IMR-90 (cell line): Measurements from ENCODE around the gene EPSTI1. TPM values are rescaled to one million over a fixed set of nuclear protein-coding genes. Genes with fewer than 3 reads are reported as not detected.

Experiments used
- ATAC-seq: fragments of 200-7000 bp; cut with Tn5 transposase; 2 replicates; pipeline ENCODE4 v1.9.1; 2020; ENCODE audit warnings: low read depth, mild to moderate bottlenecking, moderate library complexity
- BruUV-seq: library from RNA; stranded (reverse); fragments of 400-500 nt; replicated peaks from 2 replicates; lab custom pipeline; 2021; lab: Mats Ljungman, UMichigan
- CTCF ChIA-PET: fragments of 300-600 bp; formaldehyde crosslinking; extraction: SDS; loops from one replicate; lab custom pipeline; 2021; ENCODE audit warnings: antibody characterized with exemption; lab: Yijun Ruan, JAX
- POLR2A ChIA-PET: fragments of 300-600 bp; sonication (Branson Sonifier 250); formaldehyde crosslinking; loops from one replicate; lab custom pipeline; 2022; ENCODE audit warnings: antibody characterized with exemption; ENCODE audit not compliant: unreplicated experiment; lab: Charles Lee
- DNase-seq: peaks from one replicate; pipeline ENCODE4 v3.0.0; 2013
- H2AFZ ChIP-seq: replicated peaks from 2 replicates; pipeline ENCODE3; 2013; ENCODE audit warnings: low read length, mild to moderate bottlenecking; ENCODE audit not compliant: poor library complexity
- H2AK5ac ChIP-seq: 2 replicates; pipeline ENCODE4 v1.6.1; 2013; ENCODE audit warnings: low read depth, low read length, inconsistent platforms
- H2AK9ac ChIP-seq: replicated peaks from 2 replicates; pipeline ENCODE3; 2013; ENCODE audit warnings: mild to moderate bottlenecking, low read depth, low read length, moderate library complexity; ENCODE audit not compliant: poor library complexity
- H2BK120ac ChIP-seq: 2 replicates; pipeline ENCODE4 v1.6.1; 2013; ENCODE audit warnings: low read depth, low read length, inconsistent platforms
- H2BK15ac ChIP-seq: 3 replicates; pipeline ENCODE4 v1.6.1; 2013; ENCODE audit warnings: low read depth, low read length, inconsistent platforms
- H2BK20ac ChIP-seq: 2 replicates; pipeline ENCODE4 v1.6.1; 2013; ENCODE audit warnings: low read depth, mild to moderate bottlenecking, inconsistent platforms, low read length, moderate library complexity
- H2BK5ac ChIP-seq: 2 replicates; pipeline ENCODE4 v1.6.1; 2013; ENCODE audit warnings: mild to moderate bottlenecking, low read depth, low read length, inconsistent platforms; ENCODE audit not compliant: poor library complexity, severe bottlenecking
- H3K14ac ChIP-seq: replicated peaks from 2 replicates; pipeline ENCODE4 v1.6.1; 2013; ENCODE audit warnings: low read depth, low read length, inconsistent platforms
- H3K18ac ChIP-seq: 2 replicates; pipeline ENCODE4 v1.6.1; 2013; ENCODE audit warnings: low read depth, low read length, control low read depth
- H3K23ac ChIP-seq: 2 replicates; pipeline ENCODE4 v1.6.1; 2013; ENCODE audit warnings: low read depth, low read length, inconsistent platforms
- H3K27ac ChIP-seq: 2 replicates; pipeline ENCODE4 v1.5.1; 2013; ENCODE audit warnings: mild to moderate bottlenecking, control low read depth, low read length; ENCODE audit not compliant: insufficient read depth
- H3K27me3 ChIP-seq: 2 replicates; pipeline ENCODE4 v1.6.1; 2013; ENCODE audit warnings: low read length; ENCODE audit not compliant: control insufficient read depth, insufficient read depth
- H3K36me3 ChIP-seq: 2 replicates; pipeline ENCODE4 v1.6.1; 2013; ENCODE audit warnings: low read length, mixed read lengths; ENCODE audit not compliant: control insufficient read depth, insufficient read depth
- H3K4ac ChIP-seq: 2 replicates; pipeline ENCODE4 v1.6.1; 2013; ENCODE audit warnings: low read depth, low read length, inconsistent platforms
- H3K4me1 ChIP-seq: 2 replicates; pipeline ENCODE4 v1.6.1; 2013; ENCODE audit warnings: low read length, mixed read lengths; ENCODE audit not compliant: control insufficient read depth, insufficient read depth
- H3K4me2 ChIP-seq: 2 replicates; pipeline ENCODE4 v1.6.1; 2013; ENCODE audit warnings: low read depth, mild to moderate bottlenecking, control low read depth, low read length, moderate library complexity
- H3K4me3 ChIP-seq: 2 replicates; pipeline ENCODE4 v1.5.1; 2013; ENCODE audit warnings: low read depth, mild to moderate bottlenecking, control low read depth, low read length, moderate library complexity; ENCODE audit not compliant: insufficient read depth
- H3K56ac ChIP-seq: 2 replicates; pipeline ENCODE4 v1.6.1; 2013; ENCODE audit warnings: low read length, inconsistent platforms; ENCODE audit not compliant: insufficient read depth; ENCODE audit errors: extremely low read depth
- H3K79me1 ChIP-seq, 2 experiments: 2 replicates each; pipeline ENCODE4 v1.6.1; 2013; ENCODE audit warnings: low read length in 2 of 2, inconsistent platforms in 1 of 2, low read depth in 1 of 2
- H3K9ac ChIP-seq: 2 replicates; pipeline ENCODE4 v1.6.1; 2013; ENCODE audit warnings: low read depth, low read length, control low read depth
- H3K9me1 ChIP-seq: 2 replicates; pipeline ENCODE4 v1.6.1; 2013; ENCODE audit warnings: low read length, inconsistent platforms; ENCODE audit not compliant: insufficient read depth
- H3K9me3 ChIP-seq: 2 replicates; pipeline ENCODE4 v1.6.1; 2013; ENCODE audit warnings: low read length; ENCODE audit not compliant: control insufficient read depth, insufficient read depth
- H4K20me1 ChIP-seq: 2 replicates; pipeline ENCODE4 v1.6.1; 2013; ENCODE audit warnings: low read length, inconsistent platforms; ENCODE audit not compliant: insufficient read depth
- H4K5ac ChIP-seq: 2 replicates; pipeline ENCODE4 v1.6.1; 2013; ENCODE audit warnings: mild to moderate bottlenecking, low read depth, low read length, control low read depth
- H4K8ac ChIP-seq, 2 experiments: 2 replicates each; pipeline ENCODE4 v1.6.1; 2013; ENCODE audit warnings: low read depth in 2 of 2, low read length in 2 of 2, control low read depth in 1 of 2, inconsistent platforms in 1 of 2
- H4K91ac ChIP-seq: 2 replicates; pipeline ENCODE4 v1.6.1; 2013; ENCODE audit warnings: low read depth, low read length, inconsistent platforms; ENCODE audit not compliant: insufficient read depth
- BHLHE40 ChIP-seq: fragments of 150-350 bp; IDR thresholded peaks from 2 replicates; pipeline ENCODE4 v1.6.1; 2016; ENCODE audit warnings: mild to moderate bottlenecking, low read depth, low read length
- CTCF ChIP-seq: conservative IDR thresholded peaks from 2 replicates; pipeline ENCODE4 v1.5.1; 2012; ENCODE audit warnings: mild to moderate bottlenecking, low read depth, low read length, improper control_type of control experiment
- MAZ ChIP-seq: IDR thresholded peaks from 2 replicates; pipeline ENCODE4 v1.6.1; 2012; ENCODE audit warnings: low read depth, mild to moderate bottlenecking, low read length, improper control_type of control experiment, moderate library complexity, borderline replicate concordance
- POLR2A ChIP-seq: IDR thresholded peaks from 2 replicates; pipeline ENCODE4 v1.6.1; 2012; ENCODE audit warnings: mild to moderate bottlenecking, low read depth, low read length
- RFX5 ChIP-seq: IDR thresholded peaks from 2 replicates; pipeline ENCODE4 v1.8.0; 2012; ENCODE audit warnings: low read depth, mild to moderate bottlenecking, low read length, moderate library complexity
- WGBS, 2 experiments: methylation state at CpG; one replicate each; pipeline versions ENCODE4 v1.1.5 to v1.1.7; 2013; ENCODE audit warnings: missing lambda C conversion rate in 2 of 2; ENCODE audit not compliant: insufficient read length in 1 of 2; ENCODE audit errors: extremely low coverage in 2 of 2; 5-methylcytosine and 5-hydroxymethylcytosine counted together
- dilution Hi-C: fragments of 300-500 bp; cut with HindIII; formaldehyde crosslinking; loops from one replicate; pipeline ENCODE4 v1.14.3; 2018; ENCODE audit warnings: low sequenced_read_pairs; ENCODE audit not compliant: unreplicated experiment
- in situ Hi-C: fragments of 300-500 bp; cut with MboI; formaldehyde crosslinking; loops from 3 replicates; pipeline ENCODE4 v1.14.3; 2019; ENCODE audit warnings: low sequenced_read_pairs, inconsistent platforms, mixed read lengths
- intact Hi-C: fragments of 100-400 bp; cut with micrococcal nuclease; formaldehyde crosslinking; loops from 2 replicates; pipeline ENCODE4 v1.10.0; 2022
- polyA plus RNA-seq, 3 experiments: library from polyadenylated mRNA; depleted of rRNA; stranded (reverse); fragments of >200 nt; gene quantifications; 2 replicates each; pipeline ENCODE4 v1.2.3, GENCODE V29; 2012; ENCODE audit warnings: low replicate concordance in 1 of 3
- total RNA-seq: library from RNA; depleted of rRNA; stranded (reverse); fragments of >200 nt; gene quantifications from 2 replicates; pipeline ENCODE4 v1.2.3, GENCODE V29; 2012

The EPSTI1 gene
- total and polyA plus RNA-seq, 2 of the 4 experiments (the other 2 are of a cell fraction): 0.90 to 1.6 TPM

DNA sequence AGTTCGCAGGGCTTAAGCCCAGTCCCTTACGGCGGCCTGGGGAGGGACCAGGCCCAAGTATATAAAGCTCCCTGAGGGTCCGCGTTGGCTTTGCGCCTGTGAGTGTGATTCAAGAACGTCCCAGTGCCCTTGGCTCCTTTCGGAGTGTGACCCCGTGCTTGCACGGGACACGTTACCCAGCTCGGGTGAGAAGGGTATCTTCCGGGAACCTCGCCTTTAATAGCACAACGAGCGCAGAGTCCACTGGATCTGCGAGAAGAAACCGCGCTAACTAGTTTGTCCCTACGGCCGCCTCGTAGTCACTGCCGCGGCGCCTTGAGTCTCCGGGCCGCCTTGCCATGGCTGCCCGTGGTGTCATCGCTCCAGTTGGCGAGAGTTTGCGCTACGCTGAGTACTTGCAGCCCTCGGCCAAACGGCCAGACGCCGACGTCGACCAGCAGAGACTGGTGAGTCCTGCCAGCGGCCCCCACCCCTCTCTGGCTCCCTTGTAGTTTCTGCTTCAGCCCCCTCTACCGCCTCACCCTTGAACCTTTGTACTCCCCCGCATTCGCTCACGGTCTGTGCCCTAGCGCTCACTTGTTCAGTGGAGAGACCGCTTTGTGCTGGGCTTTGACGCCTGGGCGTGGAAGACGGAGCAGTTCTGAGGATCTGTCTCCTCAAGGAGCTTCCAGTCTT, 31.4 kb upstream of the EPSTI1 start, which contains the start of gene DNAJC15:
Gene DNAJC15 (plus strand): TSS at position 298 of the 675 bp plus-strand sequence. CDS start 41 bp downstream, at position 339.
- DNase-seq: peak; percentile 83
- ChIA-PET POLR2A (no interaction called here), CTCF (interaction anchor here (0.6 to 0.8 kb wide), 3 partner anchors 26 to 428 kb away, joined by 3 to 4 read pairs (median 3); no protein-coding TSS in a partner anchor)
- Histone ChIP-seq H2BK5ac (peak within 1 kb of the TSS; percentile 84), H3K4ac (peak within 1 kb of the TSS; percentile 91), H2AFZ (peak within 1 kb of the TSS; percentile 96), H3K23ac (peak within 1 kb of the TSS; percentile 83), H3K79me1 (peaks cover 13 to 46% of the 10 kb centered on the region in 2 experiments), H2BK15ac (peak within 1 kb of the TSS; percentile 92; the same call in 2 of the 3 replicates), H2AK5ac (peak within 1 kb of the TSS; percentile 59), H4K91ac (peak within 1 kb of the TSS; percentile 95), H3K9me3 (no peaks in the 10 kb centered on the region), H3K4me3 (peak within 1 kb of the TSS; percentile 59), H3K9ac (peak within 1 kb of the TSS; percentile 81), H3K4me2 (peak within 1 kb of the TSS; percentile 78), H3K18ac (peak within 1 kb of the TSS; percentile 82), H4K20me1 (no peaks in the 10 kb centered on the region), H3K27me3 (no peaks in the 10 kb centered on the region), H2BK20ac (peak within 1 kb of the TSS; percentile 62), H3K27ac (peak within 1 kb of the TSS; percentile 95), H3K9me1 (no peaks in the 10 kb centered on the region), H3K14ac (peak within 1 kb of the TSS; percentile 87), H2AK9ac (peak within 1 kb of the TSS; percentile 84), H4K5ac (peak within 1 kb of the TSS; percentile 95), H3K56ac (peak within 1 kb of the TSS; percentile 76), H3K36me3 (no peaks in the 10 kb centered on the region), H4K8ac (peak within 1 kb of the TSS; percentile 98 to 99), H3K4me1 (peaks cover 3% of the 10 kb centered on the region), H2BK120ac (peak within 1 kb of the TSS; percentile 86)
- 2% methylated on average over 25 of the region's 48 CpGs; no CpG with 5 or more reads in 1 of the 2 experiments for WGBS, 2 experiments
- intact Hi-C loops (loop anchor here (1.0 to 10.0 kb wide), 3 partner anchors 31 to 429 kb away; no protein-coding TSS in a partner anchor), dilution Hi-C loops (no loop called here), in situ Hi-C loops (no loop called here)
- TF ChIP-seq RFX5 (no peak), POLR2A (peak; percentile 44), CTCF (0 out of 2 replicates have a peak, but pooled peaks have one; percentile 0), BHLHE40 (no peak), MAZ (0 out of 2 replicates have a peak, but pooled peaks have one; percentile 36)
- peak; percentile 88 for ATAC-seq
- BruUV-seq: no TSS peak
